CD4-positive, alpha-beta T cell (primary cell): Measurements from ENCODE around the gene CAMSAP2. TPM values are rescaled to one million over a fixed set of nuclear protein-coding genes. Genes with fewer than 3 reads are reported as not detected.

ENCODE experiments used
- ATAC-seq: fragments of 200-7000 bp; cut with Tn5 transposase; one replicate; pipeline ENCODE4 v1.10.0; 2022; ENCODE audit warnings: mild to moderate bottlenecking; ENCODE audit not compliant: poor library complexity
- CTCF ChIA-PET: fragments of 350-600 bp; sonication (Branson Sonifier 250); formaldehyde crosslinking; loops from one replicate; lab custom pipeline; 2021; ENCODE audit warnings: antibody characterized with exemption, inconsistent platforms; lab: Charles Lee
- POLR2A ChIA-PET: fragments of 350-600 bp; sonication (Branson Sonifier 250); formaldehyde crosslinking; loops from one replicate; lab custom pipeline; 2021; ENCODE audit warnings: antibody characterized with exemption, inconsistent platforms; lab: Charles Lee
- DNase-seq, 14 experiments: peaks; one replicate each; pipeline ENCODE4 v3.0.0-alpha.2; 2013 to 2020; ENCODE audit warnings: mixed read lengths in 2 of 14
- H3K27ac ChIP-seq, 2 donors: one replicate each; pipeline versions ENCODE4 v1.5.1 to v1.7.0; 2013; ENCODE audit warnings: low read length in 2 of 2, low read depth in 1 of 2, mild to moderate bottlenecking in 1 of 2
- H3K27me3 ChIP-seq, 2 experiments: 1 replicate in 1 of 2; 2 replicates in 1 of 2; pipeline versions ENCODE4 v1.6.1 to v1.7.0; 2013; ENCODE audit warnings: low read length in 2 of 2, control low read depth in 1 of 2, mild to moderate bottlenecking in 1 of 2, moderate library complexity in 1 of 2; ENCODE audit not compliant: insufficient read depth in 2 of 2, control insufficient read depth in 1 of 2
- H3K36me3 ChIP-seq: one replicate; pipeline ENCODE4 v1.6.1; 2013; ENCODE audit warnings: low read length, control low read depth; ENCODE audit not compliant: insufficient read depth
- H3K4me1 ChIP-seq: one replicate; pipeline ENCODE4 v1.6.1; 2013; ENCODE audit warnings: low read length, control low read depth; ENCODE audit not compliant: insufficient read depth
- H3K4me3 ChIP-seq: one replicate; pipeline ENCODE4 v1.5.1; 2013; ENCODE audit warnings: mild to moderate bottlenecking, low read length, moderate library complexity
- H3K9me3 ChIP-seq, 2 experiments: 1 replicate in 1 of 2; 2 replicates in 1 of 2; pipeline versions ENCODE4 v1.6.1 to v1.7.0; 2013; ENCODE audit warnings: low read length in 2 of 2, mild to moderate bottlenecking in 2 of 2, control low read depth in 1 of 2, moderate library complexity in 1 of 2; ENCODE audit not compliant: control insufficient read depth in 1 of 2, insufficient read depth in 1 of 2
- H3K27ac Mint-ChIP-seq: one replicate; pipeline ENCODE4 v1.8.0; 2020; ENCODE audit warnings: mixed read lengths
- H3K27me3 Mint-ChIP-seq: one replicate; pipeline ENCODE4 v1.8.0; 2021; ENCODE audit warnings: mixed read lengths
- H3K36me3 Mint-ChIP-seq: one replicate; pipeline ENCODE4 v1.8.0; 2021; ENCODE audit warnings: low read depth, mixed read lengths
- H3K4me1 Mint-ChIP-seq: one replicate; pipeline ENCODE4 v1.8.0; 2021; ENCODE audit warnings: low read depth, mixed read lengths
- H3K4me3 Mint-ChIP-seq: one replicate; pipeline ENCODE4 v1.8.0; 2020; ENCODE audit warnings: mild to moderate bottlenecking, mixed read lengths
- H3K9me3 Mint-ChIP-seq: one replicate; pipeline ENCODE4 v1.8.0; 2020; ENCODE audit warnings: mixed read lengths
- CTCF ChIP-seq: fragments of 200-600 bp; IDR thresholded peaks from one replicate; pipeline ENCODE4 v1.8.0; 2022; ENCODE audit warnings: antibody characterized with exemption, mild to moderate bottlenecking
- intact Hi-C, 2 experiments: fragments of 100-400 bp; cut with DNase I in 1 of 2; cut with micrococcal nuclease in 1 of 2; formaldehyde crosslinking; loops; one replicate each; pipeline versions ENCODE4 v1.15.1 to v1.9.0; 2023 to 2025; cut with DNase I, micrococcal nuclease
- total RNA-seq, 174 experiments: library from RNA in 2 of 174; stranded (reverse) in 2 of 174; gene quantifications; one replicate each; pipeline ENCODE4 v1.2.3 and lab custom pipeline; 2021 to 2026

The CAMSAP2 gene
- total RNA-seq, 2 experiments from 2014 or later: 4.4 to 5.7 TPM

- no peaks in the 10 kb centered on the region for H3K36me3 Mint-ChIP-seq
- no peaks in the 10 kb centered on the region for H3K27me3 Mint-ChIP-seq
- DNase-seq: no peak
- ChIA-PET CTCF (no interaction called here), POLR2A (interaction anchor here (1.3 kb wide), 1 partner anchor 58 kb away, joined by 3 read pairs; the partner anchor contains the start of gene DDX59)
- H3K4me3 ChIP-seq: no peak overlapping the region
- TF ChIP-seq CTCF: no peak
- no peak overlapping the region for H3K27ac ChIP-seq
- intact Hi-C loops: no loop called here
- no peaks in the 10 kb centered on the region for H3K4me1 ChIP-seq
- no peaks in the 10 kb centered on the region for H3K4me1 Mint-ChIP-seq
- ATAC-seq: no peak
- H3K36me3 ChIP-seq: no peaks in the 10 kb centered on the region
- H3K9me3 Mint-ChIP-seq: no peaks in the 10 kb centered on the region
- no peak overlapping the region for H3K4me3 Mint-ChIP-seq
- no peak overlapping the region for H3K27ac Mint-ChIP-seq
- H3K27me3 ChIP-seq: no peaks in the 10 kb centered on the region
- no peaks in the 10 kb centered on the region for H3K9me3 ChIP-seq
These were observed 11.4 kb upstream of the CAMSAP2 start for GRCh38 chr1:200727257-200727656.

GRCh38 chr1:200729863-200730262 is 8.8 kb upstream of the CAMSAP2 start:
- no peaks in the 10 kb centered on the region for H3K4me1 ChIP-seq
- no peaks in the 10 kb centered on the region for H3K9me3 ChIP-seq
- intact Hi-C loops: loop anchor here in 1 of 2 experiments (10.0 kb wide), 1 partner anchor 325 kb away; no protein-coding TSS in a partner anchor
- ChIA-PET CTCF (no interaction called here), POLR2A (interaction anchor here (1.1 to 2.4 kb wide), 2 partner anchors 9 to 60 kb away, joined by 4 to 10 read pairs; partner anchors contain the start of genes CAMSAP2 and DDX59)
- Mint-ChIP-seq H3K36me3 (no peaks in the 10 kb centered on the region), H3K9me3 (no peaks in the 10 kb centered on the region), H3K27ac (no peak overlapping the region), H3K4me1 (no peaks in the 10 kb centered on the region), H3K4me3 (no peak overlapping the region), H3K27me3 (no peaks in the 10 kb centered on the region)
- H3K27me3 ChIP-seq: no peaks in the 10 kb centered on the region
- no peaks in the 10 kb centered on the region for H3K36me3 ChIP-seq
- no peak for TF ChIP-seq CTCF
- ATAC-seq (no peak), DNase-seq (no peak)
- H3K27ac ChIP-seq: no peak overlapping the region
- H3K4me3 ChIP-seq: no peak overlapping the region

GRCh38 chr1:200731654-200732332 is 6.9 kb upstream of the CAMSAP2 start:
- intact Hi-C loops: loop anchor here in 1 of 2 experiments (10.0 kb wide), 1 partner anchor 327 kb away; no protein-coding TSS in a partner anchor
- no peaks in the 10 kb centered on the region for H3K27me3 ChIP-seq
- Mint-ChIP-seq H3K9me3 (no peaks in the 10 kb centered on the region), H3K4me1 (no peaks in the 10 kb centered on the region), H3K27me3 (no peaks in the 10 kb centered on the region), H3K4me3 (no peak overlapping the region), H3K27ac (no peak overlapping the region), H3K36me3 (no peaks in the 10 kb centered on the region)
- no peaks in the 10 kb centered on the region for H3K9me3 ChIP-seq
- no peaks in the 10 kb centered on the region for H3K4me1 ChIP-seq
- H3K27ac ChIP-seq: no peak overlapping the region
- TF ChIP-seq CTCF: no peak
- no peak for ATAC-seq
- H3K36me3 ChIP-seq: no peaks in the 10 kb centered on the region
- CTCF ChIA-PET: interaction anchor here (1.4 kb wide), 1 partner anchor 15 kb away, joined by 3 read pairs; no protein-coding TSS in a partner anchor
- no peak for DNase-seq
- POLR2A ChIA-PET: interaction anchor here (0.6 to 2.4 kb wide), 3 partner anchors 9 to 62 kb away, joined by 3 to 10 read pairs (median 3); partner anchors contain the start of gene DDX59
- no peak overlapping the region for H3K4me3 ChIP-seq
